HEK293 (cell line): ENCODE data around the gene RASGRP1.

Source experiments
- MEIS1 ChIP-seq: sonication (generic); formaldehyde crosslinking; IDR thresholded peaks from 2 replicates; pipeline ENCODE4 v1.8.1; 2022; ENCODE audit warnings: missing genetic modification reagents, mild to moderate bottlenecking, borderline replicate concordance
- TRIM28 ChIP-seq: IDR thresholded peaks from 2 replicates; pipeline ENCODE4 v1.6.1; 2011; ENCODE audit warnings: low read length, control low read depth, borderline replicate concordance
- ZNF114 ChIP-seq: fragments of 450-650 bp; formaldehyde crosslinking; IDR thresholded peaks from 2 replicates; pipeline ENCODE4 v1.5.0; 2017; ENCODE audit warnings: missing biosample characterization, missing genetic modification characterization
- ZNF138 ChIP-seq: fragments of 450-650 bp; formaldehyde crosslinking; IDR thresholded peaks from 2 replicates; pipeline ENCODE4 v1.5.1; 2016; ENCODE audit warnings: missing biosample characterization, missing genetic modification characterization, borderline replicate concordance
- ZNF239 ChIP-seq: fragments of 450-650 bp; formaldehyde crosslinking; IDR thresholded peaks from 2 replicates; pipeline ENCODE4 v1.5.1; 2016; ENCODE audit warnings: missing biosample characterization, missing genetic modification characterization
- ZNF37A ChIP-seq: fragments of 450-650 bp; IDR thresholded peaks from 2 replicates; pipeline ENCODE4 v1.5.1; 2018; ENCODE audit warnings: missing biosample characterization, missing genetic modification characterization
- ZNF624 ChIP-seq: fragments of 450-650 bp; formaldehyde crosslinking; IDR thresholded peaks from 2 replicates; pipeline ENCODE4 v1.5.1; 2017; ENCODE audit warnings: missing biosample characterization, missing genetic modification characterization
- ZNF626 ChIP-seq: fragments of 450-650 bp; sonication (Bioruptor Pico); formaldehyde crosslinking; IDR thresholded peaks from 2 replicates; pipeline ENCODE4 v1.5.1; 2018; ENCODE audit warnings: missing biosample characterization, missing genetic modification characterization, inconsistent platforms
- TF ChIP-seq, protein P1 (sequence below): fragments of 450-650 bp; formaldehyde crosslinking; IDR thresholded peaks from 2 replicates; pipeline ENCODE4 v1.5.1; 2016; ENCODE audit warnings: missing biosample characterization, missing genetic modification characterization
- TF ChIP-seq, protein P2 (sequence below): fragments of 450-650 bp; formaldehyde crosslinking; optimal IDR thresholded peaks from 2 replicates; pipeline ENCODE3; 2016; ENCODE audit warnings: missing biosample characterization, mild to moderate bottlenecking, missing genetic modification characterization
- TF ChIP-seq, protein P3 (sequence below): fragments of 450-650 bp; formaldehyde crosslinking; IDR thresholded peaks from 2 replicates; pipeline ENCODE4 v1.5.1; 2016; ENCODE audit warnings: missing biosample characterization, missing genetic modification characterization
- TF ChIP-seq, protein P4 (sequence below): fragments of 450-650 bp; formaldehyde crosslinking; IDR thresholded peaks from 2 replicates; pipeline ENCODE4 v1.5.1; 2016; ENCODE audit warnings: missing biosample characterization, missing genetic modification characterization

DNA sequence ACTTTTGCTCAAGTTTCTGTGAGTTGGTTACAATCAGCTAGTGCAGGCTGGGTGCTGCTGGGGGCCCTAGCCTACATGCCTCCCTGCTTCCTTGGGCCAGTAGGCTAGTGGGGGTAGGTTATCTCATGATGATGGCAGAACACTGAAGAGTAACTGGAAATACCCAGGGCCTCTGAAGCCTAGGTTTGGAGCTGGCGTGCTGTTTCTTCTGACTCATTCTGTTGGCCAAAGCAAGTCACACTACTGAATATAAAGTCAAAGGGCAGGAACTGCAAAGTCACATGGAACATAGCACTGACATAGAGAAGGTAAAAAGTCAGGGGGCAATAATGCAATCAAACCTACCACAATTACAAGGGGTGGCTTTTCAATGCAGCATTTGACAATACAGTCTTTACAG is 34.5 kb downstream of the RASGRP1 start:
- TF ChIP-seq MEIS1 (CRISPR knock-in tag), result no peak
- no peak for TF ChIP-seq ZNF239
- no peak for TF ChIP-seq ZNF138 (tag by site-specific recombination)
- TF ChIP-seq, protein P1, sequence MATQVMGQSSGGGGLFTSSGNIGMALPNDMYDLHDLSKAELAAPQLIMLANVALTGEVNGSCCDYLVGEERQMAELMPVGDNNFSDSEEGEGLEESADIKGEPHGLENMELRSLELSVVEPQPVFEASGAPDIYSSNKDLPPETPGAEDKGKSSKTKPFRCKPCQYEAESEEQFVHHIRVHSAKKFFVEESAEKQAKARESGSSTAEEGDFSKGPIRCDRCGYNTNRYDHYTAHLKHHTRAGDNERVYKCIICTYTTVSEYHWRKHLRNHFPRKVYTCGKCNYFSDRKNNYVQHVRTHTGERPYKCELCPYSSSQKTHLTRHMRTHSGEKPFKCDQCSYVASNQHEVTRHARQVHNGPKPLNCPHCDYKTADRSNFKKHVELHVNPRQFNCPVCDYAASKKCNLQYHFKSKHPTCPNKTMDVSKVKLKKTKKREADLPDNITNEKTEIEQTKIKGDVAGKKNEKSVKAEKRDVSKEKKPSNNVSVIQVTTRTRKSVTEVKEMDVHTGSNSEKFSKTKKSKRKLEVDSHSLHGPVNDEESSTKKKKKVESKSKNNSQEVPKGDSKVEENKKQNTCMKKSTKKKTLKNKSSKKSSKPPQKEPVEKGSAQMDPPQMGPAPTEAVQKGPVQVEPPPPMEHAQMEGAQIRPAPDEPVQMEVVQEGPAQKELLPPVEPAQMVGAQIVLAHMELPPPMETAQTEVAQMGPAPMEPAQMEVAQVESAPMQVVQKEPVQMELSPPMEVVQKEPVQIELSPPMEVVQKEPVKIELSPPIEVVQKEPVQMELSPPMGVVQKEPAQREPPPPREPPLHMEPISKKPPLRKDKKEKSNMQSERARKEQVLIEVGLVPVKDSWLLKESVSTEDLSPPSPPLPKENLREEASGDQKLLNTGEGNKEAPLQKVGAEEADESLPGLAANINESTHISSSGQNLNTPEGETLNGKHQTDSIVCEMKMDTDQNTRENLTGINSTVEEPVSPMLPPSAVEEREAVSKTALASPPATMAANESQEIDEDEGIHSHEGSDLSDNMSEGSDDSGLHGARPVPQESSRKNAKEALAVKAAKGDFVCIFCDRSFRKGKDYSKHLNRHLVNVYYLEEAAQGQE (tag by site-specific recombination), result no peak
- TF ChIP-seq ZNF626, result no peak
- TF ChIP-seq, protein P2, sequence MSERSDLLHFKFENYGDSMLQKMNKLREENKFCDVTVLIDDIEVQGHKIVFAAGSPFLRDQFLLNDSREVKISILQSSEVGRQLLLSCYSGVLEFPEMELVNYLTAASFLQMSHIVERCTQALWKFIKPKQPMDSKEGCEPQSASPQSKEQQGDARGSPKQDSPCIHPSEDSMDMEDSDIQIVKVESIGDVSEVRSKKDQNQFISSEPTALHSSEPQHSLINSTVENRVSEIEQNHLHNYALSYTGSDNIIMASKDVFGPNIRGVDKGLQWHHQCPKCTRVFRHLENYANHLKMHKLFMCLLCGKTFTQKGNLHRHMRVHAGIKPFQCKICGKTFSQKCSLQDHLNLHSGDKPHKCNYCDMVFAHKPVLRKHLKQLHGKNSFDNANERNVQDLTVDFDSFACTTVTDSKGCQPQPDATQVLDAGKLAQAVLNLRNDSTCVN, result no peak
- TF ChIP-seq ZNF114 (tag by site-specific recombination), result no peak
- no peak for TF ChIP-seq ZNF37A (tag by site-specific recombination)
- no peak for TF ChIP-seq TRIM28
- TF ChIP-seq, protein P3, sequence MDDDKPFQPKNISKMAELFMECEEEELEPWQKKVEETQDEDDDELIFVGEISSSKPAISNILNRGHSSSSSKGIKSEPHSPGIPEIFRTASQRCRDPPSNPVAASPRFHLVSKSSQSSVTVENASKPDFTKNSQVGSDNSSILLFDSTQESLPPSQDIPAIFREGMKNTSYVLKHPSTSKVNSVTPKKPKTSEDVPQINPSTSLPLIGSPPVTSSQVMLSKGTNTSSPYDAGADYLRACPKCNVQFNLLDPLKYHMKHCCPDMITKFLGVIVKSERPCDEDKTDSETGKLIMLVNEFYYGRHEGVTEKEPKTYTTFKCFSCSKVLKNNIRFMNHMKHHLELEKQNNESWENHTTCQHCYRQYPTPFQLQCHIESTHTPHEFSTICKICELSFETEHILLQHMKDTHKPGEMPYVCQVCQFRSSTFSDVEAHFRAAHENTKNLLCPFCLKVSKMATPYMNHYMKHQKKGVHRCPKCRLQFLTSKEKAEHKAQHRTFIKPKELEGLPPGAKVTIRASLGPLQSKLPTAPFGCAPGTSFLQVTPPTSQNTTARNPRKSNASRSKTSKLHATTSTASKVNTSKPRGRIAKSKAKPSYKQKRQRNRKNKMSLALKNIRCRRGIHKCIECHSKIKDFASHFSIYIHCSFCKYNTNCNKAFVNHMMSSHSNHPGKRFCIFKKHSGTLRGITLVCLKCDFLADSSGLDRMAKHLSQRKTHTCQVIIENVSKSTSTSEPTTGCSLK, result no peak
- TF ChIP-seq ZNF624 (tag by site-specific recombination), result no peak
- TF ChIP-seq, protein P4, sequence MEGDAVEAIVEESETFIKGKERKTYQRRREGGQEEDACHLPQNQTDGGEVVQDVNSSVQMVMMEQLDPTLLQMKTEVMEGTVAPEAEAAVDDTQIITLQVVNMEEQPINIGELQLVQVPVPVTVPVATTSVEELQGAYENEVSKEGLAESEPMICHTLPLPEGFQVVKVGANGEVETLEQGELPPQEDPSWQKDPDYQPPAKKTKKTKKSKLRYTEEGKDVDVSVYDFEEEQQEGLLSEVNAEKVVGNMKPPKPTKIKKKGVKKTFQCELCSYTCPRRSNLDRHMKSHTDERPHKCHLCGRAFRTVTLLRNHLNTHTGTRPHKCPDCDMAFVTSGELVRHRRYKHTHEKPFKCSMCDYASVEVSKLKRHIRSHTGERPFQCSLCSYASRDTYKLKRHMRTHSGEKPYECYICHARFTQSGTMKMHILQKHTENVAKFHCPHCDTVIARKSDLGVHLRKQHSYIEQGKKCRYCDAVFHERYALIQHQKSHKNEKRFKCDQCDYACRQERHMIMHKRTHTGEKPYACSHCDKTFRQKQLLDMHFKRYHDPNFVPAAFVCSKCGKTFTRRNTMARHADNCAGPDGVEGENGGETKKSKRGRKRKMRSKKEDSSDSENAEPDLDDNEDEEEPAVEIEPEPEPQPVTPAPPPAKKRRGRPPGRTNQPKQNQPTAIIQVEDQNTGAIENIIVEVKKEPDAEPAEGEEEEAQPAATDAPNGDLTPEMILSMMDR, result no peak
